ENCODE data around the gene B4GALT2. TPM values are rescaled to one million over a fixed set of nuclear protein-coding genes. Genes with fewer than 3 reads are reported as not detected.

Gene B4GALT2
- total RNA-seq, 1 experiment from 2014 or later, result 66.2 TPM

GRCh38 chr1:44010935-44011471, 32.0 kb downstream of the B4GALT2 start:
- ChIA-PET POLR2A (ENCODE audit: unreplicated experiment) (no interaction called here), CTCF (interaction anchor here (0.5 kb wide), 1 partner anchor 21 kb away, joined by 8 read pairs; the partner anchor contains the start of gene SLC6A9)
- H3K4me2 ChIP-seq, result no peak overlapping the region
- TF ChIP-seq EZH2 (IDR thresholded peaks at IDR 0.05; ENCODE audit: low read depth) (no peak), CTCF (conservative IDR thresholded peaks at IDR 0.05) (no peak)
- no peaks in the 10 kb centered on the region for H3K27me3 ChIP-seq (ENCODE audit: insufficient read depth, low read depth)
- H4K20me1 ChIP-seq (ENCODE audit: insufficient read depth), result peaks cover 31% of the 10 kb centered on the region; the same call in 1 of the 2 replicates
- intact Hi-C loops (cut with micrococcal nuclease; ENCODE audit: unreplicated experiment), result no loop called here
- no peaks in the 10 kb centered on the region for H3K9me3 ChIP-seq (ENCODE audit: insufficient read depth, low read depth)
- H3K4me3 ChIP-seq, result no peak overlapping the region
- H3K36me3 ChIP-seq (ENCODE audit: low read depth), result no peaks in the 10 kb centered on the region
- BruUV-seq (replicated peaks), result no TSS peak
- no peaks in the 10 kb centered on the region for H3K79me2 ChIP-seq (ENCODE audit: low read depth)
- no peaks in the 10 kb centered on the region for H3K9me2 ChIP-seq (ENCODE audit: insufficient read depth)
- H3K4me1 ChIP-seq (replicated peaks; ENCODE audit: insufficient read depth), result no peaks in the 10 kb centered on the region
- H3F3A ChIP-seq (ENCODE audit: insufficient read depth, low read depth), result peaks cover 23% of the 10 kb centered on the region; the same call in 1 of the 2 replicates
- no peak overlapping the region for H3K27ac ChIP-seq
- no peak for DNase-seq
- H2AFZ ChIP-seq, result no peak overlapping the region

GRCh38 chr1:44012404-44012803, 33.4 kb downstream of the B4GALT2 start:
- intact Hi-C loops (cut with micrococcal nuclease; ENCODE audit: unreplicated experiment), result no loop called here

GRCh38 chr1:44012941-44013609, 34.1 kb downstream of the B4GALT2 start:
- Histone ChIP-seq H4K20me1 (ENCODE audit: insufficient read depth) (peaks cover 31% of the 10 kb centered on the region; the same call in 1 of the 2 replicates), H3K27me3 (ENCODE audit: insufficient read depth, low read depth) (no peaks in the 10 kb centered on the region), H3K9me3 (ENCODE audit: insufficient read depth, low read depth) (no peaks in the 10 kb centered on the region), H3F3A (ENCODE audit: insufficient read depth, low read depth) (peaks cover 7% of the 10 kb centered on the region; the same call in 1 of the 2 replicates), H3K9me2 (ENCODE audit: insufficient read depth) (no peaks in the 10 kb centered on the region), H2AFZ (no peak overlapping the region), H3K36me3 (ENCODE audit: low read depth) (peaks cover 6% of the 10 kb centered on the region; the same call in 1 of the 2 replicates), H3K4me2 (no peak overlapping the region), H3K79me2 (ENCODE audit: low read depth) (no peaks in the 10 kb centered on the region), H3K27ac (no peak overlapping the region), H3K4me1 (replicated peaks; ENCODE audit: insufficient read depth) (no peaks in the 10 kb centered on the region), H3K4me3 (no peak overlapping the region)
- intact Hi-C loops (cut with micrococcal nuclease; ENCODE audit: unreplicated experiment), result no loop called here
- ChIA-PET POLR2A (ENCODE audit: unreplicated experiment) (interaction anchor here (0.9 kb wide), 1 partner anchor 10 kb away, joined by 3 read pairs; no protein-coding TSS in a partner anchor), CTCF (interaction anchor here (0.8 kb wide), 1 partner anchor 24 kb away, joined by 3 read pairs; no protein-coding TSS in a partner anchor)
- no TSS peak for BruUV-seq (replicated peaks)
- TF ChIP-seq EZH2 (IDR thresholded peaks at IDR 0.05; ENCODE audit: low read depth) (no peak), CTCF (conservative IDR thresholded peaks at IDR 0.05) (no peak)
- no peak for DNase-seq

More at GRCh38 chr1:44012404-44012803, 33.4 kb downstream of the B4GALT2 start:
- ChIA-PET POLR2A (ENCODE audit: unreplicated experiment) (no interaction called here), CTCF (no interaction called here)
- no peak overlapping the region for H3K4me2 ChIP-seq
- H3K27ac ChIP-seq, result no peak overlapping the region
- no peaks in the 10 kb centered on the region for H3K27me3 ChIP-seq (ENCODE audit: insufficient read depth, low read depth)
- TF ChIP-seq EZH2 (IDR thresholded peaks at IDR 0.05; ENCODE audit: low read depth) (no peak), CTCF (conservative IDR thresholded peaks at IDR 0.05) (no peak)
- no peaks in the 10 kb centered on the region for H3K79me2 ChIP-seq (ENCODE audit: low read depth)
- no peaks in the 10 kb centered on the region for H3K4me1 ChIP-seq (replicated peaks; ENCODE audit: insufficient read depth)
- no peak overlapping the region for H2AFZ ChIP-seq
- H3F3A ChIP-seq (ENCODE audit: insufficient read depth, low read depth), result peaks cover 14% of the 10 kb centered on the region; the same call in 1 of the 2 replicates
- H3K9me3 ChIP-seq (ENCODE audit: insufficient read depth, low read depth), result no peaks in the 10 kb centered on the region
- no peak overlapping the region for H3K4me3 ChIP-seq
- H3K9me2 ChIP-seq (ENCODE audit: insufficient read depth), result no peaks in the 10 kb centered on the region
- no peak for DNase-seq
- H3K36me3 ChIP-seq (ENCODE audit: low read depth), result no peaks in the 10 kb centered on the region
- BruUV-seq (replicated peaks), result no TSS peak
- peaks cover 31% of the 10 kb centered on the region; the same call in 1 of the 2 replicates for H4K20me1 ChIP-seq (ENCODE audit: insufficient read depth)
